ENCODE results near the gene TJP3.

Gene TJP3

GRCh38 chr19:3692141-3693024 lies 15.8 kb upstream of the TJP3 start:
- Histone ChIP-seq H3K27ac (ENCODE audit: low read depth, low read length) (no peak overlapping the region), H3K79me2 (ENCODE audit: control insufficient read depth, low read length) (peaks cover 17% of the 10 kb centered on the region), H3K4me1 (ENCODE audit: control insufficient read depth, low read length) (peaks cover 14% of the 10 kb centered on the region), H3K36me3 (ENCODE audit: control insufficient read depth, low read length) (no peaks in the 10 kb centered on the region), H3K9me2 (replicated peaks; ENCODE audit: control insufficient read depth, low read length) (no peaks in the 10 kb centered on the region), H3K4me3 (ENCODE audit: low read length) (no peak overlapping the region), H3K27me3 (ENCODE audit: control insufficient read depth, low read length) (peaks cover 6% of the 10 kb centered on the region), H3F3A (ENCODE audit: control insufficient read depth, insufficient read depth) (0 out of 2 replicates have a peak, but pooled peaks cover 2% of the 10 kb centered on the region), H3K9me3 (ENCODE audit: control insufficient read depth, insufficient read depth, low read length) (no peaks in the 10 kb centered on the region), H3K4me2 (ENCODE audit: low read length) (no peak overlapping the region), H4K20me1 (ENCODE audit: control insufficient read depth, insufficient read depth, low read depth, low read length) (peaks cover 16% of the 10 kb centered on the region; the same call in 1 of the 2 replicates)
- TF ChIP-seq, protein P1, sequence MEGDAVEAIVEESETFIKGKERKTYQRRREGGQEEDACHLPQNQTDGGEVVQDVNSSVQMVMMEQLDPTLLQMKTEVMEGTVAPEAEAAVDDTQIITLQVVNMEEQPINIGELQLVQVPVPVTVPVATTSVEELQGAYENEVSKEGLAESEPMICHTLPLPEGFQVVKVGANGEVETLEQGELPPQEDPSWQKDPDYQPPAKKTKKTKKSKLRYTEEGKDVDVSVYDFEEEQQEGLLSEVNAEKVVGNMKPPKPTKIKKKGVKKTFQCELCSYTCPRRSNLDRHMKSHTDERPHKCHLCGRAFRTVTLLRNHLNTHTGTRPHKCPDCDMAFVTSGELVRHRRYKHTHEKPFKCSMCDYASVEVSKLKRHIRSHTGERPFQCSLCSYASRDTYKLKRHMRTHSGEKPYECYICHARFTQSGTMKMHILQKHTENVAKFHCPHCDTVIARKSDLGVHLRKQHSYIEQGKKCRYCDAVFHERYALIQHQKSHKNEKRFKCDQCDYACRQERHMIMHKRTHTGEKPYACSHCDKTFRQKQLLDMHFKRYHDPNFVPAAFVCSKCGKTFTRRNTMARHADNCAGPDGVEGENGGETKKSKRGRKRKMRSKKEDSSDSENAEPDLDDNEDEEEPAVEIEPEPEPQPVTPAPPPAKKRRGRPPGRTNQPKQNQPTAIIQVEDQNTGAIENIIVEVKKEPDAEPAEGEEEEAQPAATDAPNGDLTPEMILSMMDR (IDR thresholded peaks at IDR 0.05; ENCODE audit: low read depth, low read length, poor library complexity, severe bottlenecking) = peak; percentile 77
- no peak for TF ChIP-seq EZH2phosphoT487 (IDR thresholded peaks at IDR 0.05; ENCODE audit: borderline replicate concordance, low read length)

GRCh38 chr19:3693025-3693925 lies 14.9 kb upstream of the TJP3 start:
- no peaks in the 10 kb centered on the region for H3K9me3 ChIP-seq (ENCODE audit: control insufficient read depth, insufficient read depth, low read length)
- H3K79me2 ChIP-seq (ENCODE audit: control insufficient read depth, low read length) = peaks cover 19% of the 10 kb centered on the region
- peaks cover 2% of the 10 kb centered on the region for H3K27me3 ChIP-seq (ENCODE audit: control insufficient read depth, low read length)
- H3K4me1 ChIP-seq (ENCODE audit: control insufficient read depth, low read length) = peaks cover 6% of the 10 kb centered on the region
- no peak overlapping the region for H3K4me2 ChIP-seq (ENCODE audit: low read length)
- 0 out of 2 replicates have a peak, but pooled peaks cover 2% of the 10 kb centered on the region for H3F3A ChIP-seq (ENCODE audit: control insufficient read depth, insufficient read depth)
- H4K20me1 ChIP-seq (ENCODE audit: control insufficient read depth, insufficient read depth, low read depth, low read length) = peaks cover 20% of the 10 kb centered on the region
- no peak overlapping the region for H3K4me3 ChIP-seq (ENCODE audit: low read length)
- no peaks in the 10 kb centered on the region for H3K36me3 ChIP-seq (ENCODE audit: control insufficient read depth, low read length)
- TF ChIP-seq EZH2phosphoT487 (IDR thresholded peaks at IDR 0.05; ENCODE audit: borderline replicate concordance, low read length) = no peak
- TF ChIP-seq, protein P1 (IDR thresholded peaks at IDR 0.05; ENCODE audit: low read depth, low read length, poor library complexity, severe bottlenecking) = no peak
- no peak overlapping the region for H3K27ac ChIP-seq (ENCODE audit: low read depth, low read length)
- H3K9me2 ChIP-seq (replicated peaks; ENCODE audit: control insufficient read depth, low read length) = no peaks in the 10 kb centered on the region

DNA sequence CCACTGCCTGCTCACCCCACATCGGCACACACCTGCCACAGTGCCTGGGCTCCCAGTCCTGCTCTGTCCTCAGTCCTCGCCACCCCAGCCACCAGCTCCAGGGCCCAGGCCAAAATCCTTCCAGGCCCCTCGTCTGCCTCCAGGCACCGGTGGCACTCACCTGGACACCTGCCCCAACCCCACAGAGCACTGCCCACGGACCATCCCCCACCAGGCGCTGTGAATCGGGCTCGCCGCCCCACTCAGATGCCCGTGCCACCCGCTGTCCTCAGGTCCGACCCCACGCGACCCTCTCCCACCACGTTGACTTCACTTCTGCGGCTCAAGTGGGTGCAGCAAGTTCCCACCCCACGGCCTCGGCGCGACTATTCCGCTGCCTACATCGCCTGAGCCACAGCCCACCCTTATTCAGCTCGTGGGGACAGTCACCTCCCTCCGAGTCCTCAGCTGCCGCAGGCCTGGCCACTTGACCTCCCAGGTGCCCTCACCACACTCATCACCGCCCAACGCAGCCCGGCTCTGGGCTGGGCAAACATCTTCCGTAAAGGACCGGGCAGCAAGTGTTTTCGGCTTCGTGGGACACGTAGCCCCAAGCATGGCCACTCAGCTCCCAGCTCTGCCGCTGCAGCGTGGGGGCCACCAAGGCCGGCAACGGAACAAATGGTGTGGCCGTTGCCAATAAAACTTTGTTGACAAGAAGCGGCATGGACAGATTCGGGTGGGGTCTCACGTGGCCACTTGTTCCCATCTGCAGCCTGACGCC lies 13.6 kb upstream of the TJP3 start:
- peaks cover 11% of the 10 kb centered on the region for H3K4me1 ChIP-seq (ENCODE audit: control insufficient read depth, low read length)
- no peak overlapping the region for H3K4me2 ChIP-seq (ENCODE audit: low read length)
- H3K4me3 ChIP-seq (ENCODE audit: low read length) = no peak overlapping the region
- H3K79me2 ChIP-seq (ENCODE audit: control insufficient read depth, low read length) = peaks cover 25% of the 10 kb centered on the region
- H3K9me3 ChIP-seq (ENCODE audit: control insufficient read depth, insufficient read depth, low read length) = no peaks in the 10 kb centered on the region
- TF ChIP-seq EZH2phosphoT487 (IDR thresholded peaks at IDR 0.05; ENCODE audit: borderline replicate concordance, low read length) = no peak
- TF ChIP-seq, protein P1 (IDR thresholded peaks at IDR 0.05; ENCODE audit: low read depth, low read length, poor library complexity, severe bottlenecking) = no peak
- 0 out of 2 replicates have a peak, but pooled peaks cover 2% of the 10 kb centered on the region for H3F3A ChIP-seq (ENCODE audit: control insufficient read depth, insufficient read depth)
- H3K27ac ChIP-seq (ENCODE audit: low read depth, low read length) = no peak overlapping the region
- H3K36me3 ChIP-seq (ENCODE audit: control insufficient read depth, low read length) = no peaks in the 10 kb centered on the region
- no peaks in the 10 kb centered on the region for H3K9me2 ChIP-seq (replicated peaks; ENCODE audit: control insufficient read depth, low read length)
- H4K20me1 ChIP-seq (ENCODE audit: control insufficient read depth, insufficient read depth, low read depth, low read length) = peaks cover 16% of the 10 kb centered on the region
- no peaks in the 10 kb centered on the region for H3K27me3 ChIP-seq (ENCODE audit: control insufficient read depth, low read length)

Measured in DOHH2 (cell line).